CD4-positive, alpha-beta T cell treated with Interleukin-2 at 100 ng/mL for 4 hours (primary cell): ENCODE data around the gene ANKS1B.
"Not testable (repeated sequence)": the region's sequence is repeated elsewhere in the genome, so short reads cannot be mapped to it uniquely, and the experiment has no call there.

Experiments used
- DNase-seq: peaks from one replicate; pipeline ENCODE4 v3.0.0-alpha.2; 2020; ENCODE audit warnings: low spot score

Gene ANKS1B

GRCh38 chr12:99265648-99266047 lies 719.1 kb downstream of the ANKS1B start:
- DNase-seq, result no peak

GRCh38 chr12:99261256-99261655 lies 723.5 kb downstream of the ANKS1B start:
- no peak for DNase-seq

- DNase-seq, result no peak
Observed at GRCh38 chr12:99260456-99260996, 724.2 kb downstream of the ANKS1B start.

- DNase-seq, result no peak
Observed at GRCh38 chr12:99259040-99259934, 725.4 kb downstream of the ANKS1B start.

GRCh38 chr12:99257672-99258071 lies 727.1 kb downstream of the ANKS1B start:
- no peak for DNase-seq

- DNase-seq, result no peak
Observed at GRCh38 chr12:99253068-99253467, 731.7 kb downstream of the ANKS1B start.

- no peak for DNase-seq
Observed at GRCh38 chr12:99250091-99250490, 734.6 kb downstream of the ANKS1B start.

GRCh38 chr12:99249543-99249942 lies 735.2 kb downstream of the ANKS1B start:
- no peak for DNase-seq

- DNase-seq, result not testable (repeated sequence)
Observed at GRCh38 chr12:99237907-99238538, 746.7 kb downstream of the ANKS1B start.

- DNase-seq, result no peak
Observed at GRCh38 chr12:99235381-99235780, 749.4 kb downstream of the ANKS1B start.

- DNase-seq, result no peak
Observed at GRCh38 chr12:99234702-99235101, 750.0 kb downstream of the ANKS1B start.

GRCh38 chr12:99232324-99232723 lies 752.4 kb downstream of the ANKS1B start:
- no peak for DNase-seq

GRCh38 chr12:99231031-99231430 lies 753.7 kb downstream of the ANKS1B start:
- DNase-seq, result no peak

- no peak for DNase-seq
Observed at GRCh38 chr12:99224237-99224636, 760.5 kb downstream of the ANKS1B start.

GRCh38 chr12:99223579-99223978 lies 761.2 kb downstream of the ANKS1B start:
- DNase-seq, result no peak

GRCh38 chr12:99213047-99213446 lies 771.7 kb downstream of the ANKS1B start:
- DNase-seq, result no peak

GRCh38 chr12:99212275-99212674 lies 772.5 kb downstream of the ANKS1B start:
- DNase-seq, result no peak

- DNase-seq, result no peak
Observed at GRCh38 chr12:99205111-99205510, 779.6 kb downstream of the ANKS1B start.

- no peak for DNase-seq
Observed at GRCh38 chr12:99201906-99202645, 782.7 kb downstream of the ANKS1B start.

GRCh38 chr12:99200711-99201384 lies 783.9 kb downstream of the ANKS1B start:
- DNase-seq, result no peak

GRCh38 chr12:99195474-99195873 lies 789.3 kb downstream of the ANKS1B start:
- no peak for DNase-seq

- no peak for DNase-seq
Observed at GRCh38 chr12:99192489-99192888, 792.2 kb downstream of the ANKS1B start.
